Measurements from ENCODE around the gene TRIM58.

TRIM58 gene

GRCh38 chr1:247857069-247857984 is at the start of gene TRIM58:
Gene TRIM58 (plus strand): TSS chr1:247857187. CDS start chr1:247857247, 60 bp downstream.
- DNase-seq = peak in 1 of 14 donors; percentile 2

- DNase-seq = no peak
Measured at GRCh38 chr1:247812637-247813036, 44.4 kb upstream of the TRIM58 start.

GRCh38 chr1:247822060-247822459 is 34.9 kb upstream of the TRIM58 start:
- no peak for DNase-seq

- DNase-seq = no peak
Measured at GRCh38 chr1:247824023-247824422, 33.0 kb upstream of the TRIM58 start, which contains the start of gene OR14A16. Gene OR14A16 (minus strand): TSS chr1:247824119. CDS start chr1:247815729, 8,390 bp downstream.

- no peak for DNase-seq
Measured at GRCh38 chr1:247825362-247825761, 31.6 kb upstream of the TRIM58 start.

GRCh38 chr1:247829656-247830055 is 27.3 kb upstream of the TRIM58 start:
- DNase-seq = no peak

GRCh38 chr1:247833601-247834000 is 23.4 kb upstream of the TRIM58 start:
- no peak for DNase-seq

GRCh38 chr1:247840818-247841217 is 16.2 kb upstream of the TRIM58 start:
- no peak for DNase-seq

- no peak for DNase-seq
Measured at GRCh38 chr1:247841796-247842195, 15.2 kb upstream of the TRIM58 start, which contains the start of gene OR11L1. Gene OR11L1 (minus strand): TSS chr1:247841896. CDS start chr1:247841896, 0 bp downstream.

GRCh38 chr1:247843411-247843810 is 13.6 kb upstream of the TRIM58 start:
- DNase-seq = no peak

GRCh38 chr1:247845011-247845692 is 11.8 kb upstream of the TRIM58 start:
- DNase-seq = no peak

- DNase-seq = no peak
Measured at GRCh38 chr1:247845693-247846017, 11.3 kb upstream of the TRIM58 start.

GRCh38 chr1:247848346-247848745 is 8.6 kb upstream of the TRIM58 start:
- no peak for DNase-seq

GRCh38 chr1:247849616-247850015 is 7.4 kb upstream of the TRIM58 start:
- no peak for DNase-seq

GRCh38 chr1:247854899-247855545 is 2.0 kb upstream of the TRIM58 start:
- no peak for DNase-seq

GRCh38 chr1:247855911-247856310 is 1.1 kb upstream of the TRIM58 start:
- no peak for DNase-seq

GRCh38 chr1:247857985-247858619 is 1.1 kb downstream of the TRIM58 start:
- DNase-seq = no peak

- no peak for DNase-seq
Measured at GRCh38 chr1:247862756-247863155, 5.8 kb downstream of the TRIM58 start.

- no peak for DNase-seq
Measured at GRCh38 chr1:247864644-247865043, 7.7 kb downstream of the TRIM58 start.

GRCh38 chr1:247865416-247865815 is 8.4 kb downstream of the TRIM58 start:
- no peak for DNase-seq

- DNase-seq = no peak
Measured at GRCh38 chr1:247883346-247883745, 26.4 kb downstream of the TRIM58 start.

- DNase-seq = no peak
Measured at GRCh38 chr1:247884797-247885413, 27.9 kb downstream of the TRIM58 start.
